Left ventricle myocardium inferior (tissue), 1 donor: ENCODE results near the gene ARPIN. TPM values are rescaled to one million over a fixed set of nuclear protein-coding genes. Genes with fewer than 3 reads are reported as not detected.
A peak's percentile ranks its signal among the peaks of the same experiment; 100 is the strongest.
"Not testable (repeated sequence)": the region's sequence is repeated elsewhere in the genome, so short reads cannot be mapped to it uniquely, and the experiment has no call there.

Source experiments
- DNase-seq: peaks from one replicate; pipeline ENCODE4 v3.0.0-alpha.2; 2020
- H3K27ac ChIP-seq: fragments of 200-600 bp; replicated peaks from 2 replicates; pipeline ENCODE4 v1.8.0; 2021
- H3K27me3 ChIP-seq: fragments of 200-600 bp; 2 replicates; pipeline ENCODE4 v1.8.0; 2021; ENCODE audit warnings: low read depth
- H3K36me3 ChIP-seq: fragments of 200-600 bp; 2 replicates; pipeline ENCODE4 v1.8.0; 2021
- H3K4me1 ChIP-seq: fragments of 200-600 bp; 2 replicates; pipeline ENCODE4 v1.8.0; 2021
- H3K4me3 ChIP-seq: fragments of 200-600 bp; 2 replicates; pipeline ENCODE4 v1.8.0; 2021; ENCODE audit warnings: mild to moderate bottlenecking, moderate library complexity
- H3K9me3 ChIP-seq: fragments of 200-600 bp; replicated peaks from 2 replicates; pipeline ENCODE4 v1.8.0; 2021
- intact Hi-C: fragments of 100-400 bp; cut with micrococcal nuclease; formaldehyde crosslinking; loops from one replicate; pipeline ENCODE4 v1.11.0; 2022
- long read RNA-seq: library from polyadenylated mRNA; unstranded; transcript quantifications from one replicate; pipeline ENCODE4 v2.0.0, GENCODE V29; 2021
- total RNA-seq: library from RNA; stranded (reverse); fragmentation: NEBNext Ultra II Directional; extraction: Animal tissue kit (Norgen Biotek cat#: 25700); gene quantifications from one replicate; pipeline ENCODE4 v1.2.1, GENCODE V29; 2021
- TF ChIP-seq, protein P1 (sequence below): fragments of 200-600 bp; IDR thresholded peaks from 2 replicates; pipeline ENCODE4 v1.8.0; 2021; ENCODE audit warnings: antibody characterized with exemption, mild to moderate bottlenecking, borderline replicate concordance
- donor health status: DM: no; HTN: yes; CAD: no; lungs with severe emphysema.

Gene ARPIN
- total RNA-seq: 11.4 TPM
- long read RNA-seq, full-length matches to known transcripts: 5 of 10 reads
- long read RNA-seq, partial matches to known transcripts: 2 of 10 reads
- long read RNA-seq, other reads (novel, unspliced or antisense): 3 of 10 reads

- peaks cover 11% of the 10 kb centered on the region for H3K36me3 ChIP-seq
- TF ChIP-seq, protein P1, sequence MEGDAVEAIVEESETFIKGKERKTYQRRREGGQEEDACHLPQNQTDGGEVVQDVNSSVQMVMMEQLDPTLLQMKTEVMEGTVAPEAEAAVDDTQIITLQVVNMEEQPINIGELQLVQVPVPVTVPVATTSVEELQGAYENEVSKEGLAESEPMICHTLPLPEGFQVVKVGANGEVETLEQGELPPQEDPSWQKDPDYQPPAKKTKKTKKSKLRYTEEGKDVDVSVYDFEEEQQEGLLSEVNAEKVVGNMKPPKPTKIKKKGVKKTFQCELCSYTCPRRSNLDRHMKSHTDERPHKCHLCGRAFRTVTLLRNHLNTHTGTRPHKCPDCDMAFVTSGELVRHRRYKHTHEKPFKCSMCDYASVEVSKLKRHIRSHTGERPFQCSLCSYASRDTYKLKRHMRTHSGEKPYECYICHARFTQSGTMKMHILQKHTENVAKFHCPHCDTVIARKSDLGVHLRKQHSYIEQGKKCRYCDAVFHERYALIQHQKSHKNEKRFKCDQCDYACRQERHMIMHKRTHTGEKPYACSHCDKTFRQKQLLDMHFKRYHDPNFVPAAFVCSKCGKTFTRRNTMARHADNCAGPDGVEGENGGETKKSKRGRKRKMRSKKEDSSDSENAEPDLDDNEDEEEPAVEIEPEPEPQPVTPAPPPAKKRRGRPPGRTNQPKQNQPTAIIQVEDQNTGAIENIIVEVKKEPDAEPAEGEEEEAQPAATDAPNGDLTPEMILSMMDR: no peak
- peak within 1 kb of the TSS; percentile 84 for H3K27ac ChIP-seq
- intact Hi-C loops: no loop called here
- DNase-seq: peak; percentile 68
- no peaks in the 10 kb centered on the region for H3K9me3 ChIP-seq
- H3K4me1 ChIP-seq: peaks cover 23% of the 10 kb centered on the region
- H3K27me3 ChIP-seq: no peaks in the 10 kb centered on the region
- peak within 1 kb of the TSS; percentile 97 for H3K4me3 ChIP-seq
These were observed at the start of gene ARPIN for GRCh38 chr15:89912674-89913396. TSS of gene ARPIN (minus strand) at chr15:89912952. CDS start at chr15:89912835, 117 bp downstream.

- intact Hi-C loops: no loop called here
- TF ChIP-seq, protein P1: no peak
- Histone ChIP-seq H3K4me1 (no peaks in the 10 kb centered on the region), H3K27me3 (no peaks in the 10 kb centered on the region), H3K36me3 (no peaks in the 10 kb centered on the region), H3K9me3 (no peaks in the 10 kb centered on the region), H3K27ac (no peak overlapping the region), H3K4me3 (no peak overlapping the region)
- DNase-seq: no peak
These were observed 45.5 kb upstream of the ARPIN start for GRCh38 chr15:89958107-89958805.

- H3K36me3 ChIP-seq, H3K27me3 ChIP-seq, H3K9me3 ChIP-seq, intact Hi-C loops, H3K27ac ChIP-seq, H3K4me1 ChIP-seq, DNase-seq, H3K4me3 ChIP-seq: not testable (repeated sequence)
These were observed 42.8 kb upstream of the ARPIN start for GRCh38 chr15:89955449-89955998.

DNA sequence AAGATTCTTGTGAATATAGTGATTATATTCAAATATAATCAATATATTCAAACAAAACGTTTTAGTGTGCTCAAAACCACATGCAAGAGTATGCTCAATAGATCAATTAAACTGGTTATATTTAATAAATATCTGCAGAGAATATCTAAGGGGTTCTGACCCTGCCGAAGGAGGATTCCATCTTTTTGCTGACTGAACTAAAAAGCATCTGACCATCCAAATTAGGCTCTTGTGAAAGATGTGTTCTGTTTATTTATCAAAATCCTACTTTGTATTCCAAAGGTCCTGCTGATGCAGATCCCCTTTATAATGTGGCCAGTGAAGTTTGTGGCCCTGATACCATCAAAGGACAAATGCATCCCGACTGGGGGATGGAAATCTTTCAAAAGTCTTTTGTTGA lies 41.8 kb upstream of the ARPIN start:
- no peaks in the 10 kb centered on the region for H3K36me3 ChIP-seq
- H3K4me3 ChIP-seq: no peak overlapping the region
- no peak for DNase-seq
- H3K4me1 ChIP-seq: no peaks in the 10 kb centered on the region
- TF ChIP-seq, protein P1: no peak
- H3K27ac ChIP-seq: no peak overlapping the region
- H3K27me3 ChIP-seq: no peaks in the 10 kb centered on the region
- no peaks in the 10 kb centered on the region for H3K9me3 ChIP-seq
- intact Hi-C loops: no loop called here

DNA sequence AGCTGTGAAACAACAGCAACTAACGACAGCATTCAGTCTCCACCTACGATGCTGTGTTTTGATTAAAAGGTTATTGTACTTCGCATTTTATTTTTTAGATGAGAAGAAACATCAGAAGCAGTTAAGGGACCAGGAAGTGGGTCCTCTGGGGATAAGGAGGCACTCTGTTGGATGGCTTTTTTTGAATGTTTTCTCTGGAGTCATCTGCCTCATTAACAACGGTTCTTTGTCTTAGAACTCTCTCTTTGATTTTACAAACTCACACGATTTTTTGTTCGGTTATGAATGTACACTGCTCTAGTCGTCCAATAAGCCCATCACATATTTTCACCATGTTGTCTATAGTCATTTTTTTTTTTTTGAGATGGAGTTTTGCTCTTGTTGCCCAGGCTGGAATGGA lies 36.0 kb upstream of the ARPIN start:
- intact Hi-C loops: no loop called here
- TF ChIP-seq, protein P1: no peak
- DNase-seq: no peak

More for the DNA sequence above, 36.0 kb upstream of the ARPIN start:
- H3K27ac ChIP-seq: no peak overlapping the region
- peaks cover 5% of the 10 kb centered on the region for H3K9me3 ChIP-seq
- H3K4me1 ChIP-seq: no peaks in the 10 kb centered on the region
- no peak overlapping the region for H3K4me3 ChIP-seq
- H3K36me3 ChIP-seq: no peaks in the 10 kb centered on the region
- H3K27me3 ChIP-seq: no peaks in the 10 kb centered on the region
